ENCODE data around the gene UTP4. TPM values are rescaled to one million over a fixed set of nuclear protein-coding genes. Genes with fewer than 3 reads are reported as not detected.

The UTP4 gene
- total and polyA plus RNA-seq, 2 of the 8 experiments (the other 6 are each of a cell fraction or from before 2014, with no cell fraction given): 101 to 118 TPM

DNA sequence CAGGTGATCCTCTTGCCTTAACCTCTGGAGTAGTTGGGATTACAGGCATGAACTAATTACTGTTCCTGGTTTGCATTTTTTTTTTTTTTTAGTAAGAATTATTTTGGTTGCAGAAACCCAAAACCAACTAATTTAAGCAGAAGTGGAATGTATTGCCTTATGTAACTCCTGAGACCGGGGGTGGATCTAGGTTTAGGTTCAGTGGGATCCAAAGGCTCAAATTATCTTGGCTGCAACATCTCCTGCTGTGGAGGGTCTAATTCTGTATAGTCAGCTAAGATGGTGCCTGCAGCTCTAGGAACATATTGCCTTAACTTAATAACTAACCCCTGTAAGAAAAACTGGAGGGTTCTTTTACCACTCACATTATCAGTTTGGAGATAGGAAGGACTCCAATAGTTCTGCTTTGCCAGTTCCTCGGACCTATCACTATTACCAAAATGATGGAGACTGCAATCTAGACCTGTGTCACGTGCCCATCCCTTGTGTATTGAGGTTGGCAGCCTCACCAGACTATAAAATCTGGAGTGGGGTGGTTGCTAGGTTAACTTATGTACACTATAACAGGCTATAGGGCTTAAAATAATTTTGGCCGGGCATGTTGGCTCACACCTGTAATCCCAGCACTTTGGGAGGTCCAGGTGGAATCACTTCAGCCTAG, 63.0 kb downstream of the UTP4 start:
- Histone ChIP-seq H2AFZ (ENCODE audit: low read length) (no peak overlapping the region), H4K20me1 (replicated peaks in 1 of 2; ENCODE audit: control insufficient read depth in 1 of 2, insufficient read depth in 2 of 2, low read length in 2 of 2) (no peaks in the 10 kb centered on the region), H3K36me3 (ENCODE audit: control insufficient read depth in 2 of 4, insufficient read depth in 4 of 4, low read length in 3 of 4) (no peaks in the 10 kb centered on the region), H3K14ac (ENCODE audit: insufficient read length) (no peak overlapping the region), H3K9ac (replicated peaks in 1 of 4; ENCODE audit: extremely low read depth in 1 of 4, low read depth in 3 of 4, low read length in 3 of 4) (no peak overlapping the region), H3K4me1 (replicated peaks in 1 of 4; ENCODE audit: control insufficient read depth in 3 of 4, insufficient read depth in 4 of 4, low read length in 3 of 4) (no peaks in the 10 kb centered on the region), H4K5ac (ENCODE audit: insufficient read length, low read depth, low read length) (no peak overlapping the region), H2BK15ac (ENCODE audit: low read length) (no peak overlapping the region), H3K56ac (replicated peaks; ENCODE audit: insufficient read length, low read depth, low read length) (no peak overlapping the region), H3K79me1 (ENCODE audit: low read depth, low read length) (peaks cover 4% of the 10 kb centered on the region; the same call in 1 of the 2 replicates), H2AK5ac (ENCODE audit: low read depth, low read length) (no peak overlapping the region), H2BK120ac (replicated peaks; ENCODE audit: low read depth, low read length) (no peak overlapping the region), H3K4me2 (ENCODE audit: insufficient read depth in 1 of 2, low read depth in 2 of 2, low read length in 2 of 2) (no peak overlapping the region), H2BK20ac (ENCODE audit: low read length) (no peak overlapping the region), H2BK5ac (ENCODE audit: low read depth, low read length) (no peak overlapping the region), H4K91ac (replicated peaks; ENCODE audit: insufficient read length, low read length) (no peak overlapping the region), H3K27me3 (replicated peaks in 1 of 4; ENCODE audit: control insufficient read depth in 3 of 4, extremely low read depth in 1 of 4, insufficient read depth in 3 of 4, low read length in 3 of 4) (no peaks in the 10 kb centered on the region), H4K8ac (ENCODE audit: extremely low read depth, insufficient read depth, low read length) (no peak overlapping the region), H3K23me2 (ENCODE audit: low read depth, low read length) (no peaks in the 10 kb centered on the region), H3K18ac (ENCODE audit: extremely low read depth, low read length) (no peak overlapping the region), H3K27ac (ENCODE audit: low read depth, low read length) (no peak overlapping the region), H3K9me3 (ENCODE audit: insufficient read depth in 2 of 2, low read depth in 1 of 2, low read length in 1 of 2) (no peaks in the 10 kb centered on the region), H3K79me2 (ENCODE audit: control insufficient read depth in 1 of 2, insufficient read depth in 2 of 2, low read length in 2 of 2) (peaks cover 0 to 46% of the 10 kb centered on the region in 2 experiments; a peak in 2 of 4 replicates), H2BK12ac (ENCODE audit: low read depth, low read length) (no peak overlapping the region), H3K4ac (replicated peaks; ENCODE audit: insufficient read length, low read depth, low read length) (no peak overlapping the region), H3K4me3 (ENCODE audit: extremely low read depth in 1 of 4, insufficient read depth in 2 of 4, low read depth in 3 of 4, low read length in 4 of 4) (no peak overlapping the region), H3K23ac (ENCODE audit: insufficient read length) (no peak overlapping the region)
- WGBS, 2 experiments (ENCODE audit: extremely low coverage in 1 of 2, insufficient coverage in 1 of 2, insufficient read length in 1 of 2, insufficient replicate concordance in 2 of 2, low coverage in 1 of 2, low lambda C conversion rate in 2 of 2, missing lambda C conversion rate in 1 of 2): 95% methylated on average over 4 of the region's 4 CpGs; no CpG with 5 or more reads in 1 of the 2 experiments
- ChIA-PET CTCF (ENCODE audit: partially characterized antibody) (interaction anchor here (0.6 to 1.1 kb wide), 2 partner anchors 39 to 53 kb away, joined by 3 read pairs; no protein-coding TSS in a partner anchor), POLR2A (ENCODE audit: partially characterized antibody) (no interaction called here)
- TF ChIP-seq HDAC6 (IDR thresholded peaks at IDR 0.05; ENCODE audit: low read depth, low read length) (no peak), BCL11A (IDR thresholded peaks at IDR 0.05; ENCODE audit: low read depth in 2 of 2, low read length in 2 of 2) (no peak)
- TF ChIP-seq, protein P1, sequence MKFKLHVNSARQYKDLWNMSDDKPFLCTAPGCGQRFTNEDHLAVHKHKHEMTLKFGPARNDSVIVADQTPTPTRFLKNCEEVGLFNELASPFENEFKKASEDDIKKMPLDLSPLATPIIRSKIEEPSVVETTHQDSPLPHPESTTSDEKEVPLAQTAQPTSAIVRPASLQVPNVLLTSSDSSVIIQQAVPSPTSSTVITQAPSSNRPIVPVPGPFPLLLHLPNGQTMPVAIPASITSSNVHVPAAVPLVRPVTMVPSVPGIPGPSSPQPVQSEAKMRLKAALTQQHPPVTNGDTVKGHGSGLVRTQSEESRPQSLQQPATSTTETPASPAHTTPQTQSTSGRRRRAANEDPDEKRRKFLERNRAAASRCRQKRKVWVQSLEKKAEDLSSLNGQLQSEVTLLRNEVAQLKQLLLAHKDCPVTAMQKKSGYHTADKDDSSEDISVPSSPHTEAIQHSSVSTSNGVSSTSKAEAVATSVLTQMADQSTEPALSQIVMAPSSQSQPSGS (IDR thresholded peaks at IDR 0.05; ENCODE audit: low read length): no peak
- FAIRE-seq (no peak), DNase-seq (ENCODE audit: low read depth in 1 of 2, low spot score in 2 of 2) (no peak)

All from H1 (cell line).